A673 (cell line): ENCODE results near the gene XPOT.

Experiments used
- EZH2 ChIP-seq: fragments of 200-600 bp; sonication (generic); IDR thresholded peaks from 2 replicates; pipeline ENCODE4 v1.6.1; 2017; ENCODE audit warnings: borderline replicate concordance, low read depth, mild to moderate bottlenecking, mixed read lengths, antibody characterized with exemption, low read length; ENCODE audit not compliant: poor library complexity, severe bottlenecking
- TF ChIP-seq, protein P1 (sequence below): fragments of 300-800, 200-600 bp; sonication (generic); conservative IDR thresholded peaks from 2 replicates; pipeline ENCODE4 v1.5.1; 2017; ENCODE audit warnings: low read depth, mild to moderate bottlenecking, antibody characterized with exemption, low read length, moderate library complexity, mixed read lengths

DNA sequence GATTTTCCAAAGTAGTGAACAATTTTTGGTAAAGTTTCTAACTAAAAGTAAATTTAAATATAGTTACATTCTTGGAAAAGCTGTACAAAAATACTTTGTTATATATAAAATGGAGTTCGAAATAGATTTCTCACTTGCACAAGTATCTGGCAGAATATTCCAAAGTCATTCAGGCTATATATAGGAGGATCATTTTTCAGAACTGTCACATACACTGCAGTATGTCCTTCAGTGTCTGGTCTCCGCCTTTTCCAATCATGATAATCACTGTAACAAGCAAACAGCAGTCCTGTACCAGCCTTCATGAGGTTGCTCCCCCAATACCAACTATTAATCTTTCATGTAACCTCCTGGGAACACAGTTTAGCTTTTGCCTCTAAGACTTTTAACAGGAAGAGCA, 66.3 kb downstream of the XPOT start:
- TF ChIP-seq, protein P1, sequence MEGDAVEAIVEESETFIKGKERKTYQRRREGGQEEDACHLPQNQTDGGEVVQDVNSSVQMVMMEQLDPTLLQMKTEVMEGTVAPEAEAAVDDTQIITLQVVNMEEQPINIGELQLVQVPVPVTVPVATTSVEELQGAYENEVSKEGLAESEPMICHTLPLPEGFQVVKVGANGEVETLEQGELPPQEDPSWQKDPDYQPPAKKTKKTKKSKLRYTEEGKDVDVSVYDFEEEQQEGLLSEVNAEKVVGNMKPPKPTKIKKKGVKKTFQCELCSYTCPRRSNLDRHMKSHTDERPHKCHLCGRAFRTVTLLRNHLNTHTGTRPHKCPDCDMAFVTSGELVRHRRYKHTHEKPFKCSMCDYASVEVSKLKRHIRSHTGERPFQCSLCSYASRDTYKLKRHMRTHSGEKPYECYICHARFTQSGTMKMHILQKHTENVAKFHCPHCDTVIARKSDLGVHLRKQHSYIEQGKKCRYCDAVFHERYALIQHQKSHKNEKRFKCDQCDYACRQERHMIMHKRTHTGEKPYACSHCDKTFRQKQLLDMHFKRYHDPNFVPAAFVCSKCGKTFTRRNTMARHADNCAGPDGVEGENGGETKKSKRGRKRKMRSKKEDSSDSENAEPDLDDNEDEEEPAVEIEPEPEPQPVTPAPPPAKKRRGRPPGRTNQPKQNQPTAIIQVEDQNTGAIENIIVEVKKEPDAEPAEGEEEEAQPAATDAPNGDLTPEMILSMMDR = no peak
- TF ChIP-seq EZH2 = no peak
